ENCODE results near the gene RAB8A. TPM values are rescaled to one million over a fixed set of nuclear protein-coding genes. Genes with fewer than 3 reads are reported as not detected.

RAB8A gene
- total RNA-seq, 1 experiment from 2014 or later = 74.0 TPM

- Mint-ChIP-seq H3K27ac (no peak overlapping the region), H3K27me3 (ENCODE audit: low read depth) (no peaks in the 10 kb centered on the region), H3K4me3 (no peak overlapping the region), H3K9me3 (0 out of 2 replicates have a peak, but pooled peaks cover 3% of the 10 kb centered on the region), H3K36me3 (no peaks in the 10 kb centered on the region), H3K4me1 (peaks cover 19% of the 10 kb centered on the region)
- ATAC-seq (no peak), DNase-seq (ENCODE audit: low spot score) (no peak)
- POLR2A ChIA-PET = interaction anchor here (2.6 kb wide), 1 partner anchor 8 kb away, joined by 14 read pairs; the partner anchor contains the start of gene TPM4
- TF ChIP-seq MXD4 (CRISPR knock-in tag; IDR thresholded peaks at IDR 0.05; ENCODE audit: borderline replicate concordance) (no peak), FOXJ3 (CRISPR knock-in tag; IDR thresholded peaks at IDR 0.05; ENCODE audit: borderline replicate concordance) (no peak), SMAD3 (CRISPR knock-in tag; IDR thresholded peaks at IDR 0.05; ENCODE audit: borderline replicate concordance) (no peak), SMAD4 (CRISPR knock-in tag; IDR thresholded peaks at IDR 0.05) (no peak), ATF2 (CRISPR knock-in tag; IDR thresholded peaks at IDR 0.05; ENCODE audit: borderline replicate concordance, low read depth) (no peak), E2F1 (CRISPR knock-in tag; IDR thresholded peaks at IDR 0.05) (no peak), TEAD1 (CRISPR knock-in tag; IDR thresholded peaks at IDR 0.05) (no peak), IRF2 (CRISPR knock-in tag; IDR thresholded peaks at IDR 0.05; ENCODE audit: borderline replicate concordance, low read depth) (no peak), JUN (CRISPR knock-in tag; IDR thresholded peaks at IDR 0.05) (no peak), E2F5 (CRISPR knock-in tag; IDR thresholded peaks at IDR 0.05) (no peak), ZNF317 (CRISPR knock-in tag; IDR thresholded peaks at IDR 0.05; ENCODE audit: borderline replicate concordance, low read depth) (no peak), GABPB1 (CRISPR knock-in tag; IDR thresholded peaks at IDR 0.05) (no peak), ZNF396 (CRISPR knock-in tag; IDR thresholded peaks at IDR 0.05; ENCODE audit: borderline replicate concordance) (no peak), IRF1 (CRISPR knock-in tag; IDR thresholded peaks at IDR 0.05) (no peak), FOXP1 (CRISPR knock-in tag; IDR thresholded peaks at IDR 0.05; ENCODE audit: borderline replicate concordance) (no peak), TP53 (CRISPR knock-in tag; IDR thresholded peaks at IDR 0.05) (no peak), NR2C2 (CRISPR knock-in tag; IDR thresholded peaks at IDR 0.05) (no peak)
- CTCF ChIA-PET = interaction anchor here (1.3 to 1.4 kb wide), 2 partner anchors 9 to 118 kb away, joined by 4 to 5 read pairs; partner anchors contain the start of genes FAM32A and TPM4
These were observed 44.3 kb upstream of the RAB8A start for GRCh38 chr19:16067205-16067938.

GRCh38 chr19:16068696-16069259 lies 42.9 kb upstream of the RAB8A start:
- H3K27me3 Mint-ChIP-seq (ENCODE audit: low read depth) = no peaks in the 10 kb centered on the region
- H3K9me3 Mint-ChIP-seq = no peaks in the 10 kb centered on the region
- DNase-seq (ENCODE audit: low spot score) (no peak), ATAC-seq (no peak)
- CTCF ChIA-PET = no interaction called here
- H3K4me3 Mint-ChIP-seq = no peak overlapping the region
- no peak overlapping the region for H3K27ac Mint-ChIP-seq
- H3K4me1 Mint-ChIP-seq = peaks cover 19% of the 10 kb centered on the region
- no peaks in the 10 kb centered on the region for H3K36me3 Mint-ChIP-seq
- POLR2A ChIA-PET = no interaction called here
- TF ChIP-seq JAZF1 (CRISPR knock-in tag; IDR thresholded peaks at IDR 0.05) (no peak), OVOL2 (CRISPR knock-in tag; IDR thresholded peaks at IDR 0.05; ENCODE audit: borderline replicate concordance) (no peak), HMGXB4 (CRISPR knock-in tag; IDR thresholded peaks at IDR 0.05) (no peak), AFF4 (CRISPR knock-in tag; IDR thresholded peaks at IDR 0.05; ENCODE audit: borderline replicate concordance) (no peak), CTCF (IDR thresholded peaks at IDR 0.05) (no peak), SMAD3 (CRISPR knock-in tag; IDR thresholded peaks at IDR 0.05; ENCODE audit: borderline replicate concordance) (no peak)

All from WTC11 (cell line).